Dermis blood vessel endothelial cell (primary cell): Measurements from ENCODE around the gene TNNT2. TPM values are rescaled to one million over a fixed set of nuclear protein-coding genes. Genes with fewer than 3 reads are reported as not detected.

Experiments
- DNase-seq: peaks from one replicate; pipeline ENCODE4 v3.0.0; 2010
- total RNA-seq: library from RNA; depleted of rRNA; stranded (reverse); fragments of >200 nt; gene quantifications from 2 replicates; pipeline ENCODE4 v1.2.3, GENCODE V29; 2014

TNNT2 gene
- total RNA-seq, 1 donor from 2014 or later: not detected

DNA sequence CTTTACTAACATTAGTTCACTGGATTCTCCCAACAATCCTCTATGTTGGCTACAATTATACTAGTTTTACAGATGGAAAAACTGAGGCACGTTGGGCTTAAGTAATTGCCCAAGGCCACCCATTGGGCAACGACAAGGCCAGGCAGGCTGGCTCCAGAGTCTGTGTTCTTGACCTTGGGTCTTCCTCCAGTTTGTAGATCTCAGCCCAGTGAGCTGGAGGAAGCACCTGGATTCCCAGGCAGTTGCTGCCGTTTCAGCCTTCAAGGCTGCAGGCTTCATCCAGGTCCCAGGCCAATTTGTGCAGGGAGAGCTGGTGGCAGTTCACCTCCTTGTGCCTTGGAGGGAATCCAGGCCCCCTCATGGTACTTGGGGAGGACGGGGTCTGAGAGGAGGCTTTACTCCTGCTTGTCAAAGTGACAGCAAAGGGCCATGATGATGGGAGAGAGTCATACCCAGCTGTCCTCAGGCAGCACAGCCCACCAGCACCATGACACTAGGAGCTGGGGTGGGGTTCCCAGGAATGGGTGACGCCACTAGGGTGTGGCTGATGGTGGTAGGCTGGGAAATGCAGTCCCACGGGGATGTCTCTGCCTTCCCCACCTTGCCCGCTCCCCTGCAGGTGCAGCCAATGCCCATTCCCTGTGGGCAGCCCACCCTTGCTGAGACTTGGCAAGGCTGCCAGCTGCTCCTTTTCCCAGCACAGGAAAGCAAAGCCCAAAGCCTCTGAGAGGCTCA lies 67.1 kb downstream of the TNNT2 start:
- DNase-seq: peak; percentile 63

DNA sequence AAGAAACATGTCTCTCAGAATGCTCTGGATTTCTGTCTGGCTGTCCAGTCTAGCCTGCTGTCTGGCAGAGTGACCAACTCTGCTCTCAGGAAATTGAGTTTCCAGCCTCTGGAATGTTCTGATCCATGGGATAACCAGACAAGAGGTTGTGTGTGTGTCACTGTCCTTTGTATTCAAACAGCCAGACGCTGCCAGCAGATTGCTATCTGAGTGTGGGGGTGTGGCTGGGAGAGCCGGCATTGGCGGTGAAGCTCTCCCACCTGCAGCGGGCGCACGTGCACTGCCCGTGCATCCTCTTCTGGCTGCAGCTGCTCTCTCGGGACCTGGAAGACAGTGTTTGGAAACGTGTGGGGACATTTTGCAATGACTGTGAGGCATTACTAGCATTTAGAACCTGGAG lies 68.1 kb downstream of the TNNT2 start:
- peak; percentile 89 for DNase-seq

Other genes with a start within 250 kb of the TNNT2 start
- gene TMEM9, start 223.2 kb downstream of the TNNT2 start, total RNA-seq: 47.3 and 62.3 TPM in 2 replicates
- under 0.01 and 0.05 TPM in 2 replicates for gene IGFN1, start 186.9 kb downstream of the TNNT2 start, total RNA-seq
- gene PKP1, start 94.2 kb downstream of the TNNT2 start, total RNA-seq: 0.19 and 0.85 TPM in 2 replicates
- gene LAD1, start 21.6 kb upstream of the TNNT2 start, total RNA-seq: 0.09 and 0.68 TPM in 2 replicates
- gene TNNI1, start 44.0 kb upstream of the TNNT2 start, total RNA-seq: not detected in 2 replicates
- 29.4 and 56.3 TPM in 2 replicates for gene PHLDA3, start 91.5 kb upstream of the TNNT2 start, total RNA-seq
- gene CSRP1, start 129.4 kb upstream of the TNNT2 start, total RNA-seq: 256 and 443 TPM in 2 replicates
- gene NAV1, start 161.4 kb upstream of the TNNT2 start, total RNA-seq: 16.5 and 27.0 TPM in 2 replicates